H1 (cell line): ENCODE data around the gene TTI1. TPM values are rescaled to one million over a fixed set of nuclear protein-coding genes. Genes with fewer than 3 reads are reported as not detected.

ENCODE experiments used
- CTCF ChIA-PET: fragments of 300-600 bp; sonication (Branson Sonifier 250); formaldehyde crosslinking; loops from one replicate; lab custom pipeline; 2021; ENCODE audit not compliant: partially characterized antibody; lab: Charles Lee
- POLR2A ChIA-PET: fragments of 300-600 bp; sonication (Branson Sonifier 250); formaldehyde crosslinking; loops from one replicate; lab custom pipeline; 2021; ENCODE audit warnings: inconsistent platforms; ENCODE audit not compliant: partially characterized antibody; lab: Charles Lee
- DNase-seq, 2 experiments: peaks; one replicate each; pipeline versions ENCODE4 v3.0.0 to v3.0.0-alpha.2; 2010 to 2022; ENCODE audit warnings: low spot score in 2 of 2, low read depth in 1 of 2, mixed read lengths in 1 of 2
- FAIRE-seq: peaks from 2 replicates; lab custom pipeline; 2011; peaks lifted over from hg19 to GRCh38; lab: Jason Lieb, UNC
- H2AFZ ChIP-seq: 2 replicates; pipeline ENCODE4 v1.8.1; 2012; ENCODE audit warnings: low read length, inconsistent platforms
- H2AK5ac ChIP-seq: 2 replicates; pipeline ENCODE4 v1.6.1; 2013; ENCODE audit warnings: low read depth, low read length
- H2BK120ac ChIP-seq: replicated peaks from 2 replicates; pipeline ENCODE3; 2013; ENCODE audit warnings: low read depth, low read length, inconsistent platforms
- H2BK12ac ChIP-seq: 2 replicates; pipeline ENCODE4 v1.6.1; 2013; ENCODE audit warnings: low read depth, low read length
- H2BK15ac ChIP-seq: 2 replicates; pipeline ENCODE4 v1.6.1; 2013; ENCODE audit warnings: low read length
- H2BK20ac ChIP-seq: 2 replicates; pipeline ENCODE4 v1.6.1; 2013; ENCODE audit warnings: low read length
- H2BK5ac ChIP-seq: 2 replicates; pipeline ENCODE4 v1.6.1; 2013; ENCODE audit warnings: low read depth, low read length
- H3K14ac ChIP-seq: 2 replicates; pipeline ENCODE4 v1.6.1; 2013; ENCODE audit warnings: inconsistent platforms; ENCODE audit not compliant: insufficient read length
- H3K18ac ChIP-seq: 2 replicates; pipeline ENCODE4 v1.6.1; 2013; ENCODE audit warnings: low read length; ENCODE audit errors: extremely low read depth
- H3K23ac ChIP-seq: 2 replicates; pipeline ENCODE4 v1.6.1; 2013; ENCODE audit warnings: inconsistent platforms; ENCODE audit not compliant: insufficient read length
- H3K23me2 ChIP-seq: 2 replicates; pipeline ENCODE4 v1.6.1; 2013; ENCODE audit warnings: low read depth, low read length
- H3K27ac ChIP-seq: 2 replicates; pipeline ENCODE4 v1.6.1; 2011; ENCODE audit warnings: low read depth, low read length, inconsistent platforms
- H3K27me3 ChIP-seq, 4 experiments: replicated peaks in 1 of 4; 1 replicate in 1 of 4; 2 replicates in 3 of 4; pipeline versions ENCODE4 v1.6.1 to v1.8.1; 2011 to 2013; ENCODE audit warnings: low read length in 3 of 4, mild to moderate bottlenecking in 3 of 4, inconsistent platforms in 2 of 4, mixed read lengths in 2 of 4, moderate library complexity in 1 of 4; ENCODE audit not compliant: control insufficient read depth in 3 of 4, insufficient read depth in 3 of 4; ENCODE audit errors: extremely low read depth in 1 of 4
- H3K36me3 ChIP-seq, 4 experiments: 2 replicates each; pipeline versions ENCODE4 v1.6.1 to v1.8.1; 2011 to 2013; ENCODE audit warnings: mild to moderate bottlenecking in 4 of 4, low read length in 3 of 4, moderate library complexity in 2 of 4, control low read depth in 1 of 4, inconsistent platforms in 1 of 4; ENCODE audit not compliant: insufficient read depth in 4 of 4, control insufficient read depth in 2 of 4
- H3K4ac ChIP-seq: replicated peaks from 2 replicates; pipeline ENCODE3; 2013; ENCODE audit warnings: low read length, low read depth, mixed read lengths, inconsistent platforms; ENCODE audit not compliant: insufficient read length
- H3K4me1 ChIP-seq, 4 experiments: replicated peaks in 1 of 4; 1 replicate in 1 of 4; 2 replicates in 3 of 4; pipeline versions ENCODE4 v1.6.1 to v1.8.1; 2011 to 2013; ENCODE audit warnings: low read length in 3 of 4, inconsistent platforms in 2 of 4, mixed read lengths in 1 of 4; ENCODE audit not compliant: insufficient read depth in 4 of 4, control insufficient read depth in 3 of 4
- H3K4me2 ChIP-seq, 2 experiments: 2 replicates each; pipeline versions ENCODE4 v1.6.1 to v1.8.1; 2011 to 2013; ENCODE audit warnings: low read depth in 2 of 2, low read length in 2 of 2, control low read depth in 1 of 2, inconsistent platforms in 1 of 2, mild to moderate bottlenecking in 1 of 2; ENCODE audit not compliant: insufficient read depth in 1 of 2
- H3K4me3 ChIP-seq, 4 experiments: fragments of 200-600, 300-600 bp in 1 of 4; sonication (generic), shearing (Covaris generic), sonication (Bioruptor Twin) in 1 of 4; 2 replicates each; pipeline versions ENCODE4 v1.5.1 to v1.8.1; 2011 to 2016; ENCODE audit warnings: low read length in 4 of 4, low read depth in 3 of 4, control low read depth in 2 of 4, inconsistent platforms in 2 of 4, mild to moderate bottlenecking in 2 of 4, mixed read lengths in 1 of 4, moderate library complexity in 1 of 4; ENCODE audit not compliant: insufficient read depth in 2 of 4; ENCODE audit errors: extremely low read depth in 1 of 4
- H3K56ac ChIP-seq: replicated peaks from 2 replicates; pipeline ENCODE3; 2013; ENCODE audit warnings: low read depth, mild to moderate bottlenecking, mixed read lengths, low read length, inconsistent platforms; ENCODE audit not compliant: insufficient read length
- H3K79me1 ChIP-seq: 2 replicates; pipeline ENCODE4 v1.6.1; 2013; ENCODE audit warnings: low read depth, low read length, control low read depth
- H3K79me2 ChIP-seq, 2 experiments: 2 replicates each; pipeline versions ENCODE4 v1.6.1 to v1.8.1; 2012 to 2013; ENCODE audit warnings: low read length in 2 of 2, mild to moderate bottlenecking in 2 of 2, inconsistent platforms in 1 of 2; ENCODE audit not compliant: insufficient read depth in 2 of 2, control insufficient read depth in 1 of 2
- H3K9ac ChIP-seq, 4 experiments: replicated peaks in 1 of 4; 1 replicate in 1 of 4; 2 replicates in 3 of 4; pipeline versions ENCODE4 v1.6.1 to v1.8.1; 2011 to 2013; ENCODE audit warnings: low read depth in 3 of 4, low read length in 3 of 4, control low read depth in 2 of 4, mild to moderate bottlenecking in 2 of 4, moderate library complexity in 2 of 4, inconsistent platforms in 1 of 4; ENCODE audit errors: extremely low read depth in 1 of 4
- H3K9me3 ChIP-seq, 2 experiments: 2 replicates each; pipeline versions ENCODE4 v1.6.1 to v1.8.1; 2012 to 2013; ENCODE audit warnings: mild to moderate bottlenecking in 2 of 2, moderate library complexity in 2 of 2, control low read depth in 1 of 2, inconsistent platforms in 1 of 2, low read depth in 1 of 2, low read length in 1 of 2, mixed read lengths in 1 of 2; ENCODE audit not compliant: insufficient read depth in 2 of 2
- H4K20me1 ChIP-seq, 2 experiments: replicated peaks in 1 of 2; 2 replicates each; pipeline versions ENCODE3 to v1.8.1; 2011 to 2013; ENCODE audit warnings: inconsistent platforms in 2 of 2, low read length in 2 of 2, mild to moderate bottlenecking in 1 of 2; ENCODE audit not compliant: insufficient read depth in 2 of 2, control insufficient read depth in 1 of 2
- H4K5ac ChIP-seq: 2 replicates; pipeline ENCODE4 v1.6.1; 2013; ENCODE audit warnings: low read length, low read depth, mixed read lengths, inconsistent platforms; ENCODE audit not compliant: insufficient read length
- H4K8ac ChIP-seq: 2 replicates; pipeline ENCODE4 v1.8.0; 2013; ENCODE audit warnings: mild to moderate bottlenecking, moderate library complexity, low read length, inconsistent platforms; ENCODE audit not compliant: insufficient read depth; ENCODE audit errors: extremely low read depth
- H4K91ac ChIP-seq: replicated peaks from 2 replicates; pipeline ENCODE3; 2013; ENCODE audit warnings: low read length, mixed read lengths, inconsistent platforms; ENCODE audit not compliant: insufficient read length
- EP300 ChIP-seq, 2 experiments: IDR thresholded peaks; 1 replicate in 1 of 2; 2 replicates in 1 of 2; pipeline ENCODE4 v1.6.1; 2011 to 2012; ENCODE audit warnings: low read depth in 2 of 2, low read length in 2 of 2, mild to moderate bottlenecking in 2 of 2, borderline replicate concordance in 1 of 2, inconsistent platforms in 1 of 2, moderate library complexity in 1 of 2
- HDAC6 ChIP-seq: IDR thresholded peaks from one replicate; pipeline ENCODE4 v1.7.1; 2012; ENCODE audit warnings: low read depth, mild to moderate bottlenecking, inconsistent platforms, low read length, moderate library complexity
- KDM1A ChIP-seq: fragments of 200-600, 300-600 bp; sonication (generic); IDR thresholded peaks from 2 replicates; pipeline ENCODE4 v1.7.1; 2016; ENCODE audit warnings: mild to moderate bottlenecking, low read length, borderline replicate concordance
- WGBS, 2 experiments: shearing (Covaris generic) in 1 of 2; methylation state at CpG; one replicate each; pipeline versions ENCODE4 v1.1.6 to v1.1.7; 2013 to 2015; ENCODE audit warnings: low lambda C conversion rate in 2 of 2, mixed read lengths in 2 of 2, inconsistent platforms in 1 of 2, low coverage in 1 of 2, missing lambda C conversion rate in 1 of 2; ENCODE audit not compliant: insufficient replicate concordance in 2 of 2, insufficient coverage in 1 of 2, insufficient read length in 1 of 2; ENCODE audit errors: extremely low coverage in 1 of 2, missing lambda C conversion rate in 1 of 2; 5-methylcytosine and 5-hydroxymethylcytosine counted together
- polyA plus RNA-seq, 7 experiments: library from polyadenylated mRNA; depleted of rRNA in 3 of 7; stranded (reverse) in 5 of 7; unstranded in 2 of 7; fragments of >200 nt in 5 of 7; fragments of 200-250 nt in 2 of 7; gene quantifications; 1 replicate in 5 of 7; 2 replicates in 1 of 7; 4 replicates in 1 of 7; pipeline versions ENCODE4 v1.2.1 to v1.2.3, GENCODE V29; 2011 to 2013; ENCODE audit warnings: missing spikeins in 2 of 7, mixed read lengths in 2 of 7
- total RNA-seq: library from RNA; stranded (reverse); fragmentation: NEBNext Ultra II Directional; extraction: Animal tissue kit (Norgen Biotek cat#: 25700); gene quantifications from 2 replicates; pipeline ENCODE4 v1.2.1, GENCODE V29; 2021
- TF ChIP-seq, protein P1 (sequence below), 3 experiments: IDR thresholded peaks; 1 replicate in 2 of 3; 2 replicates in 1 of 3; pipeline versions ENCODE4 v1.5.1 to v1.6.1; 2011; ENCODE audit warnings: low read length in 3 of 3, mild to moderate bottlenecking in 3 of 3, inconsistent platforms in 2 of 3, low read depth in 1 of 3, moderate library complexity in 1 of 3; ENCODE audit not compliant: insufficient read depth in 1 of 3; ENCODE audit errors: control extremely low read depth in 1 of 3

TTI1 gene
- total and polyA plus RNA-seq, 2 of the 8 experiments (the other 6 are each of a cell fraction or from before 2014, with no cell fraction given), result 34.1 to 47.0 TPM

DNA sequence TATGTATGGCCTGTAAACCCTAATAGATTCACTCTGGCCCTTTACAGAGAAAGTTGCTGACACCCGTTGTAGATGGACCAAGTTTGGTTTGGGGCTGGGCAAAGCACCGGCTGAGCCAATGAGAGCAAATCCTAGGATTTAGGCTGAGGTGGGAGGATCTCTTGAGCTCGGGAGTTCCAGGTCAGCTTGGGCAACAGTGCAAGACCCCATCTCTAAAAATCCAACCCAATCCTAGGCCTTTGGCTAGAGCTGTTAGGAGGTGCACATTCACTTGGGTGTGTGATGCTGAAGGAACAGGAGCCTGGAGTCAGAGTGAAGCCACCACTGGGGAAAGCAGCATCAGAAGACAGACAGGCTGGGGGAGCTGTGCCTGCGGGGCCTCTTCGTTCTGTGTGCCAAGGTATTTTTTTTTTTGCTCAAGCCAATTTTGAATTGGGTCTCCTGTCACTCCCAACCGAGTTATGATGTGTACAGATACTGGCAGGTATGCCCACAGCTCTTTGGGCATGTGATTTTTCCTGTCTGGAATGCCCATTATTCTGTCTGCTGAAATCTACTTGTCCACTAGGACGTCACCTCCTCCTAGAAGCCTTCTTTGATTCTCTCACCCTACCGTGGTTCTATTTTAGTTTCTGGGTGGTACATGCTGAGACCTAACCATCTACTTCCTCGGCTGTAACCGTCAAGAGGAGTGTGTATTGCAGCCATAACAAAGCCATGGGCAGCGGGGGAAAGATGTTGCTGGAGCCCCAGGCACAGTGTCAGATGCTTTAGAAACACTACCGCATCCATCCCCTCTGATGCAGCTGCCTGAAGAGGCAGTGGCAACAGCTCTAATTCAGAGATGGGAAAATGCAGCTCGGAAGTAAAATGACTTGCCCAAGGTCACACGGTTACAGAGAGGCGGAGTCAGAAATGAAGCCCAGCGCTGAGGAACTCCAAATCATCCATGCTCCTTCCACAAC lies 54.0 kb downstream of the TTI1 start:
- H3K9me3 ChIP-seq, result no peaks in the 10 kb centered on the region
- POLR2A ChIA-PET, result interaction anchor here (0.6 kb wide), 2 partner anchors 57 to 239 kb away, joined by 3 to 5 read pairs; no protein-coding TSS in a partner anchor
- H3K14ac ChIP-seq, result no peak overlapping the region
- no peak overlapping the region for H3K18ac ChIP-seq
- no peak overlapping the region for H4K91ac ChIP-seq
- no peak overlapping the region for H2BK120ac ChIP-seq
- WGBS, 2 experiments, result 89% methylated on average over 16 of the region's 16 CpGs; no CpG with 5 or more reads in 1 of the 2 experiments
- no peak overlapping the region for H3K56ac ChIP-seq
- H3K36me3 ChIP-seq, result 0 out of 8 replicates have a peak, but pooled peaks cover 0 to 5% (median 0%) of the 10 kb centered on the region in 4 experiments
- H3K4ac ChIP-seq, result no peak overlapping the region
- H4K20me1 ChIP-seq, result peaks cover 3 to 5% of the 10 kb centered on the region in 2 experiments
- TF ChIP-seq, protein P1, sequence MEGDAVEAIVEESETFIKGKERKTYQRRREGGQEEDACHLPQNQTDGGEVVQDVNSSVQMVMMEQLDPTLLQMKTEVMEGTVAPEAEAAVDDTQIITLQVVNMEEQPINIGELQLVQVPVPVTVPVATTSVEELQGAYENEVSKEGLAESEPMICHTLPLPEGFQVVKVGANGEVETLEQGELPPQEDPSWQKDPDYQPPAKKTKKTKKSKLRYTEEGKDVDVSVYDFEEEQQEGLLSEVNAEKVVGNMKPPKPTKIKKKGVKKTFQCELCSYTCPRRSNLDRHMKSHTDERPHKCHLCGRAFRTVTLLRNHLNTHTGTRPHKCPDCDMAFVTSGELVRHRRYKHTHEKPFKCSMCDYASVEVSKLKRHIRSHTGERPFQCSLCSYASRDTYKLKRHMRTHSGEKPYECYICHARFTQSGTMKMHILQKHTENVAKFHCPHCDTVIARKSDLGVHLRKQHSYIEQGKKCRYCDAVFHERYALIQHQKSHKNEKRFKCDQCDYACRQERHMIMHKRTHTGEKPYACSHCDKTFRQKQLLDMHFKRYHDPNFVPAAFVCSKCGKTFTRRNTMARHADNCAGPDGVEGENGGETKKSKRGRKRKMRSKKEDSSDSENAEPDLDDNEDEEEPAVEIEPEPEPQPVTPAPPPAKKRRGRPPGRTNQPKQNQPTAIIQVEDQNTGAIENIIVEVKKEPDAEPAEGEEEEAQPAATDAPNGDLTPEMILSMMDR (IDR thresholded peaks at IDR 0.05; ENCODE audit: control extremely low read depth in 1 of 3, insufficient read depth in 1 of 3, low read depth in 1 of 3, low read length in 3 of 3), result peak in 1 of 3 experiments; percentile 5; a peak in 1 of 4 replicates
- TF ChIP-seq HDAC6 (no peak), KDM1A (0 out of 2 replicates have a peak, but pooled peaks have one; percentile 64), EP300 (IDR thresholded peaks at IDR 0.05; ENCODE audit: borderline replicate concordance in 1 of 2, low read depth in 2 of 2, low read length in 2 of 2) (no peak)
- peak in 1 of 2 experiments; percentile 35 for DNase-seq
- H2BK20ac ChIP-seq, result no peak overlapping the region
- no peak overlapping the region for H3K27ac ChIP-seq
- no peak overlapping the region for H3K4me3 ChIP-seq
- H2BK15ac ChIP-seq, result no peak overlapping the region
- H3K4me2 ChIP-seq, result no peak overlapping the region
- CTCF ChIA-PET, result interaction anchor here (0.6 to 4.0 kb wide), 21 partner anchors 9 to 477 kb away, joined by 3 to 25 read pairs (median 4); partner anchors contain the start of genes RPRD1B, TTI1 and VSTM2L
- no peak overlapping the region for H3K23ac ChIP-seq
- H2AK5ac ChIP-seq, result no peak overlapping the region
- no peak overlapping the region for H4K5ac ChIP-seq
- H3K27me3 ChIP-seq, result no peaks in the 10 kb centered on the region; a peak in 1 of 7 replicates
- no peak for FAIRE-seq
- no peak overlapping the region for H3K9ac ChIP-seq
- no peak overlapping the region for H4K8ac ChIP-seq
- H2AFZ ChIP-seq, result no peak overlapping the region
- H2BK12ac ChIP-seq, result no peak overlapping the region
- no peaks in the 10 kb centered on the region; the same call in none of the 2 replicates for H3K23me2 ChIP-seq
- no peak overlapping the region for H2BK5ac ChIP-seq
- peaks cover 0 to 6% (median 3%) of the 10 kb centered on the region in 4 experiments; a peak in 5 of 7 replicates for H3K4me1 ChIP-seq
- no peaks in the 10 kb centered on the region for H3K79me2 ChIP-seq
- no peaks in the 10 kb centered on the region for H3K79me1 ChIP-seq
